Endodermal cell (in vitro differentiated cells): Measurements from ENCODE around the gene DROSHA. TPM values are rescaled to one million over a fixed set of nuclear protein-coding genes. Genes with fewer than 3 reads are reported as not detected.
A peak's percentile ranks its signal among the peaks of the same experiment; 100 is the strongest.
"Not testable (repeated sequence)": the region's sequence is repeated elsewhere in the genome, so short reads cannot be mapped to it uniquely, and the experiment has no call there.

Experiments
- DNase-seq: peaks from one replicate; pipeline ENCODE4 v3.0.0-alpha.2; 2017
- H3K27ac ChIP-seq: 2 replicates; pipeline ENCODE4 v1.5.1; 2013; ENCODE audit warnings: mild to moderate bottlenecking, low read depth, low read length, moderate library complexity
- H3K27me3 ChIP-seq: 2 replicates; pipeline ENCODE4 v1.6.1; 2013; ENCODE audit warnings: mild to moderate bottlenecking, low read length, moderate library complexity; ENCODE audit not compliant: insufficient read depth, control insufficient read depth, poor library complexity, severe bottlenecking
- H3K36me3 ChIP-seq: 2 replicates; pipeline ENCODE4 v1.7.0; 2013; ENCODE audit warnings: mild to moderate bottlenecking, low read length, moderate library complexity; ENCODE audit not compliant: control insufficient read depth, insufficient read depth
- H3K4me1 ChIP-seq: one replicate; pipeline ENCODE4 v1.7.0; 2013; ENCODE audit warnings: low read length; ENCODE audit not compliant: control insufficient read depth, insufficient read depth
- H3K4me3 ChIP-seq: 2 replicates; pipeline ENCODE4 v1.5.1; 2013; ENCODE audit warnings: mild to moderate bottlenecking, low read length, moderate library complexity
- H3K9ac ChIP-seq: 2 replicates; pipeline ENCODE4 v1.6.1; 2013; ENCODE audit warnings: mild to moderate bottlenecking, low read length, moderate library complexity; ENCODE audit not compliant: poor library complexity, severe bottlenecking; ENCODE audit errors: extremely low read depth
- H3K9me3 ChIP-seq: 2 replicates; pipeline ENCODE4 v1.6.1; 2013; ENCODE audit warnings: mild to moderate bottlenecking, low read length, moderate library complexity; ENCODE audit not compliant: control insufficient read depth
- H3K27ac Mint-ChIP-seq: 2 replicates; pipeline ENCODE4 v1.8.0; 2020; ENCODE audit warnings: mixed read lengths
- H3K27me3 Mint-ChIP-seq: 2 replicates; pipeline ENCODE4 v1.8.0; 2021; ENCODE audit warnings: mild to moderate bottlenecking, mixed read lengths; ENCODE audit not compliant: insufficient read depth
- H3K36me3 Mint-ChIP-seq: 2 replicates; pipeline ENCODE4 v1.8.0; 2020; ENCODE audit warnings: low read depth, mixed read lengths
- H3K4me1 Mint-ChIP-seq: 2 replicates; pipeline ENCODE4 v1.8.0; 2020; ENCODE audit warnings: mixed read lengths
- H3K4me3 Mint-ChIP-seq: 2 replicates; pipeline ENCODE4 v1.8.0; 2020; ENCODE audit warnings: mild to moderate bottlenecking, moderate library complexity, mixed read lengths
- H3K9me3 Mint-ChIP-seq: 2 replicates; pipeline ENCODE4 v1.8.0; 2020; ENCODE audit warnings: mild to moderate bottlenecking, mixed read lengths
- CTCF ChIP-seq: fragments of 200-600 bp; sonication (generic); conservative IDR thresholded peaks from 2 replicates; pipeline ENCODE4 v1.5.0; 2021; ENCODE audit warnings: antibody characterized with exemption, mild to moderate bottlenecking
- WGBS, 2 experiments: methylation state at CpG; one replicate each; pipeline versions ENCODE4 v1.1.5 to v1.1.7; 2013; ENCODE audit warnings: missing lambda C conversion rate in 2 of 2, mixed read lengths in 1 of 2; ENCODE audit not compliant: insufficient coverage in 1 of 2, insufficient read length in 1 of 2; 5-methylcytosine and 5-hydroxymethylcytosine counted together
- total RNA-seq, 2 donors: library from RNA; stranded (reverse); fragmentation: NEBNext Ultra II Directional in 1 of 2; extraction: Animal tissue kit (Norgen Biotek cat#: 25700) in 1 of 2; gene quantifications; 2 replicates in 1 of 2; 3 replicates in 1 of 2; pipeline ENCODE4 v1.2.1, GENCODE V29; 2021

DROSHA gene
- total RNA-seq, 2 donors from 2014 or later = 116 to 132 TPM

GRCh38 chr5:31553863-31554262 lies 22.0 kb upstream of the DROSHA start:
- H3K27ac Mint-ChIP-seq = no peak overlapping the region
- H3K9me3 Mint-ChIP-seq = peaks cover 2% of the 10 kb centered on the region
- no peaks in the 10 kb centered on the region for H3K27me3 ChIP-seq
- H3K4me3 ChIP-seq = no peak overlapping the region
- H3K9me3 ChIP-seq = no peaks in the 10 kb centered on the region
- no peak for DNase-seq
- no peaks in the 10 kb centered on the region for H3K27me3 Mint-ChIP-seq
- peaks cover 57% of the 10 kb centered on the region for H3K36me3 ChIP-seq
- H3K4me3 Mint-ChIP-seq = no peak overlapping the region
- H3K4me1 Mint-ChIP-seq = no peaks in the 10 kb centered on the region
- H3K4me1 ChIP-seq = no peaks in the 10 kb centered on the region
- peaks cover 69% of the 10 kb centered on the region for H3K36me3 Mint-ChIP-seq
- H3K27ac ChIP-seq = no peak overlapping the region
- no peak for TF ChIP-seq CTCF
- no peak overlapping the region for H3K9ac ChIP-seq

GRCh38 chr5:31551878-31552277 lies 20.0 kb upstream of the DROSHA start:
- Histone ChIP-seq H3K9me3 (no peaks in the 10 kb centered on the region), H3K4me3 (no peak overlapping the region), H3K4me1 (no peaks in the 10 kb centered on the region), H3K9ac (no peak overlapping the region), H3K27ac (no peak overlapping the region), H3K36me3 (peaks cover 75% of the 10 kb centered on the region), H3K27me3 (no peaks in the 10 kb centered on the region)
- TF ChIP-seq CTCF = peak; percentile 46
- WGBS, 2 experiments = 86 to 96% methylated on average over 2 to 3 of the region's 3 CpGs
- no peaks in the 10 kb centered on the region for H3K27me3 Mint-ChIP-seq
- no peak for DNase-seq
- H3K4me3 Mint-ChIP-seq = no peak overlapping the region
- peaks cover 83% of the 10 kb centered on the region for H3K36me3 Mint-ChIP-seq
- H3K4me1 Mint-ChIP-seq = no peaks in the 10 kb centered on the region
- H3K27ac Mint-ChIP-seq = no peak overlapping the region
- H3K9me3 Mint-ChIP-seq = peaks cover 6% of the 10 kb centered on the region

DNA sequence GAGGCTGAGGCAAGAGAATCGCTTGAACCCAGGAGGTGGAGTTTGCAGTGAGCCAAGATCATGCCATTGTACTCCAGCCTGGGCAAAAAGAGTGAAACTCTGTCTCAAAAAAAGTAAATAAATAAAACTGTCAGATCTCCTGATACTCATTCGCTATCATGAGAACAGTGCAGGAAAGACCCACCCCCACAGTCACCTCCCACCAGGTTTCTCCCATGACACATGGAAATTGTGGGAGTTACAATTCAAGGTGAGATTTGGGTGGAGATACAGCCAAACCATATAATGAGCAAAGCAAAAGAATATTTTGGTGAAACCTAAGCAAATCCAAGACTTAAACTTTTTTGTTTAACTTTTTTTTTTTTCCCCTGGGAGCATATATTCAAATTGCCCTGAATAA lies 17.2 kb upstream of the DROSHA start:
- not testable (repeated sequence) for H3K9ac ChIP-seq, DNase-seq, H3K4me1 ChIP-seq, H3K4me3 ChIP-seq, H3K27me3 ChIP-seq, H3K27ac ChIP-seq, H3K4me1 Mint-ChIP-seq, H3K4me3 Mint-ChIP-seq, H3K27ac Mint-ChIP-seq, H3K27me3 Mint-ChIP-seq
- Mint-ChIP-seq H3K36me3 (peaks cover 85% of the 10 kb centered on the region), H3K9me3 (peaks cover 10% of the 10 kb centered on the region)
- H3K36me3 ChIP-seq = peaks cover 78% of the 10 kb centered on the region
- peaks cover 13% of the 10 kb centered on the region for H3K9me3 ChIP-seq
- 93% methylated on average over 2 of the region's 2 CpGs; no CpG with 5 or more reads in 1 of the 2 experiments for WGBS, 2 experiments

- Mint-ChIP-seq H3K9me3 (no peaks in the 10 kb centered on the region), H3K27ac (no peak overlapping the region), H3K4me3 (no peak overlapping the region), H3K36me3 (peaks cover 64% of the 10 kb centered on the region), H3K27me3 (no peaks in the 10 kb centered on the region), H3K4me1 (peaks cover 5% of the 10 kb centered on the region)
- H3K4me1 ChIP-seq = no peaks in the 10 kb centered on the region
- no peak for DNase-seq
- no peak for TF ChIP-seq CTCF
- H3K36me3 ChIP-seq = peaks cover 88% of the 10 kb centered on the region
- 80 to 95% methylated on average over 2 to 4 of the region's 4 CpGs for WGBS, 2 experiments
- no peak overlapping the region for H3K4me3 ChIP-seq
- no peaks in the 10 kb centered on the region for H3K9me3 ChIP-seq
- no peak overlapping the region for H3K9ac ChIP-seq
- no peak overlapping the region for H3K27ac ChIP-seq
- no peaks in the 10 kb centered on the region for H3K27me3 ChIP-seq
Measured at GRCh38 chr5:31537851-31538250, 6.0 kb upstream of the DROSHA start.
